ENCODE measurements around the gene FARP1. TPM values are rescaled to one million over a fixed set of nuclear protein-coding genes. Genes with fewer than 3 reads are reported as not detected.

FARP1 gene
- total RNA-seq, 1 donor from 2014 or later: 110 TPM

- H3K27ac ChIP-seq: no peak overlapping the region
- intact Hi-C loops (cut with DNase I): no loop called here
- ATAC-seq: peak in 1 of 2 donors; percentile 46
- peaks cover 12% of the 10 kb centered on the region for H3K36me3 ChIP-seq
- no peak for TF ChIP-seq CTCF (IDR thresholded peaks at IDR 0.05)
- no peaks in the 10 kb centered on the region for H3K27me3 ChIP-seq (ENCODE audit: low read depth)
- H3K4me3 ChIP-seq: no peak overlapping the region
- no peak for DNase-seq
- H3K4me1 ChIP-seq: no peaks in the 10 kb centered on the region
- H3K9me3 ChIP-seq: no peaks in the 10 kb centered on the region
Observed at GRCh38 chr13:98405107-98405571, 262.2 kb downstream of the FARP1 start.

GRCh38 chr13:98405690-98406344 lies 262.9 kb downstream of the FARP1 start:
- Histone ChIP-seq H3K36me3 (peaks cover 12% of the 10 kb centered on the region), H3K27me3 (ENCODE audit: low read depth) (no peaks in the 10 kb centered on the region), H3K4me3 (no peak overlapping the region), H3K9me3 (no peaks in the 10 kb centered on the region), H3K27ac (no peak overlapping the region), H3K4me1 (no peaks in the 10 kb centered on the region)
- intact Hi-C loops (cut with DNase I): no loop called here
- DNase-seq (no peak), ATAC-seq (no peak)
- TF ChIP-seq CTCF (IDR thresholded peaks at IDR 0.05): no peak

- ATAC-seq (peak in 1 of 2 donors; percentile 28), DNase-seq (no peak)
- no peak overlapping the region for H3K4me3 ChIP-seq
- H3K27ac ChIP-seq: no peak overlapping the region
- intact Hi-C loops (cut with DNase I): no loop called here
- no peaks in the 10 kb centered on the region for H3K27me3 ChIP-seq (ENCODE audit: low read depth)
- H3K4me1 ChIP-seq: peaks cover 4% of the 10 kb centered on the region
- H3K36me3 ChIP-seq: peaks cover 15% of the 10 kb centered on the region
- no peak for TF ChIP-seq CTCF (IDR thresholded peaks at IDR 0.05)
- no peaks in the 10 kb centered on the region for H3K9me3 ChIP-seq
Observed at GRCh38 chr13:98406427-98406826, 263.5 kb downstream of the FARP1 start.

- peak in 1 of 2 donors; percentile 32 for ATAC-seq
- Histone ChIP-seq H3K9me3 (no peaks in the 10 kb centered on the region), H3K36me3 (peaks cover 20% of the 10 kb centered on the region), H3K4me1 (peaks cover 8% of the 10 kb centered on the region), H3K4me3 (no peak overlapping the region), H3K27me3 (ENCODE audit: low read depth) (no peaks in the 10 kb centered on the region), H3K27ac (no peak overlapping the region)
- intact Hi-C loops (cut with DNase I): no loop called here
- DNase-seq: no peak
- TF ChIP-seq CTCF (IDR thresholded peaks at IDR 0.05): no peak
Observed at GRCh38 chr13:98406971-98407370, 264.1 kb downstream of the FARP1 start.

GRCh38 chr13:98407575-98407974 lies 264.7 kb downstream of the FARP1 start:
- H3K27ac ChIP-seq: no peak overlapping the region
- H3K27me3 ChIP-seq (ENCODE audit: low read depth): no peaks in the 10 kb centered on the region
- DNase-seq: no peak
- TF ChIP-seq CTCF (IDR thresholded peaks at IDR 0.05): no peak
- no peaks in the 10 kb centered on the region for H3K9me3 ChIP-seq
- H3K4me3 ChIP-seq: no peak overlapping the region
- intact Hi-C loops (cut with DNase I): no loop called here
- H3K4me1 ChIP-seq: peaks cover 8% of the 10 kb centered on the region
- ATAC-seq: no peak
- H3K36me3 ChIP-seq: peaks cover 26% of the 10 kb centered on the region

Data from lower lobe of right lung (tissue), 2 donors.